ENCODE data around the gene LRP8.

DNA sequence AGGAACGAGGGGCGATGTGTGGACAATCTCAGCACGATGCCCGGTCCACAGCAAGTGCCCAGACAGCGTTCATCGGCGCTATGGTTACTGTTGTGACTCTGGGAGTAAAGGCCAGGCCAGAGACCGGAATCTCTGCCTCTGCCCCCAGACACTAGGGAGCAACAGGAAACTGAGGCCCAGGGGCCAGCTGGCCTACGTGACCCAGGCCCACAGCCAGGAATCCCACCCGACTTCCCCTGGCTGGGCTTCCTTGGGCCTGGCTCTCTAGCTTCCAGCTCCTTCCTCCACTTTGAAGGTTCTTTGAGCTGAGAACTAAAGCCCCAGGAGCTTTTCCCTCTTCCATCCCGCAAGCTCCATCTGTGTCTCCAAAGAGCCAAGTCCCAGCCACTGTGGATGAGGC is 4.6 kb downstream of the LRP8 start:
- TF ChIP-seq, protein P1, sequence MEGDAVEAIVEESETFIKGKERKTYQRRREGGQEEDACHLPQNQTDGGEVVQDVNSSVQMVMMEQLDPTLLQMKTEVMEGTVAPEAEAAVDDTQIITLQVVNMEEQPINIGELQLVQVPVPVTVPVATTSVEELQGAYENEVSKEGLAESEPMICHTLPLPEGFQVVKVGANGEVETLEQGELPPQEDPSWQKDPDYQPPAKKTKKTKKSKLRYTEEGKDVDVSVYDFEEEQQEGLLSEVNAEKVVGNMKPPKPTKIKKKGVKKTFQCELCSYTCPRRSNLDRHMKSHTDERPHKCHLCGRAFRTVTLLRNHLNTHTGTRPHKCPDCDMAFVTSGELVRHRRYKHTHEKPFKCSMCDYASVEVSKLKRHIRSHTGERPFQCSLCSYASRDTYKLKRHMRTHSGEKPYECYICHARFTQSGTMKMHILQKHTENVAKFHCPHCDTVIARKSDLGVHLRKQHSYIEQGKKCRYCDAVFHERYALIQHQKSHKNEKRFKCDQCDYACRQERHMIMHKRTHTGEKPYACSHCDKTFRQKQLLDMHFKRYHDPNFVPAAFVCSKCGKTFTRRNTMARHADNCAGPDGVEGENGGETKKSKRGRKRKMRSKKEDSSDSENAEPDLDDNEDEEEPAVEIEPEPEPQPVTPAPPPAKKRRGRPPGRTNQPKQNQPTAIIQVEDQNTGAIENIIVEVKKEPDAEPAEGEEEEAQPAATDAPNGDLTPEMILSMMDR (IDR thresholded peaks at IDR 0.05; ENCODE audit: low read length): no peak
- TF ChIP-seq EZH2phosphoT487 (IDR thresholded peaks at IDR 0.05; ENCODE audit: low read length): no peak
- TF ChIP-seq EZH2 (optimal IDR thresholded peaks at IDR 0.05; ENCODE audit: low read depth, low read length): no peak

All from MM.1S (cell line).